Keratinocyte (primary cell): ENCODE measurements around the gene LGALS13. TPM values are rescaled to one million over a fixed set of nuclear protein-coding genes. Genes with fewer than 3 reads are reported as not detected.
A peak's percentile ranks its signal among the peaks of the same experiment; 100 is the strongest.

Experiments used
- DNase-seq: peaks from one replicate; pipeline ENCODE4 v3.0.0-alpha.2; 2011; ENCODE audit warnings: low read depth, missing footprints, low spot score
- FAIRE-seq: peaks from 2 replicates; lab custom pipeline; 2011; peaks lifted over from hg19 to GRCh38; lab: Jason Lieb, UNC
- H2AFZ ChIP-seq: 2 replicates; pipeline ENCODE4 v1.6.0; 2012; ENCODE audit warnings: low read length, control low read depth, inconsistent platforms; ENCODE audit not compliant: control insufficient read depth
- H3K27ac ChIP-seq: 2 replicates; pipeline ENCODE4 v1.5.1; 2011; ENCODE audit warnings: low read length; ENCODE audit not compliant: control insufficient read depth, insufficient read depth
- H3K27me3 ChIP-seq: 3 replicates; pipeline ENCODE4 v1.6.0; 2011; ENCODE audit warnings: low read length; ENCODE audit not compliant: control insufficient read depth, insufficient read depth; ENCODE audit errors: extremely low read depth
- H3K36me3 ChIP-seq, 2 experiments: 2 replicates in 1 of 2; 3 replicates in 1 of 2; pipeline ENCODE4 v1.5.1; 2011; ENCODE audit warnings: low read length in 2 of 2, mild to moderate bottlenecking in 1 of 2; ENCODE audit not compliant: control insufficient read depth in 2 of 2, insufficient read depth in 2 of 2; ENCODE audit errors: extremely low read depth in 1 of 2
- H3K4me1 ChIP-seq: 3 replicates; pipeline ENCODE4 v1.5.1; 2011; ENCODE audit warnings: low read length; ENCODE audit not compliant: control insufficient read depth, insufficient read depth; ENCODE audit errors: extremely low read depth
- H3K4me2 ChIP-seq: 3 replicates; pipeline ENCODE4 v1.6.0; 2011; ENCODE audit warnings: low read depth, low read length; ENCODE audit not compliant: control insufficient read depth, insufficient read depth; ENCODE audit errors: extremely low read depth
- H3K4me3 ChIP-seq, 3 experiments: fragments of 200-600 bp in 1 of 3; sonication (generic) in 1 of 3; 2 replicates in 2 of 3; 3 replicates in 1 of 3; pipeline ENCODE4 v1.5.1; 2011 to 2016; ENCODE audit warnings: low read length in 3 of 3, mild to moderate bottlenecking in 3 of 3, control low read depth in 2 of 3, inconsistent platforms in 1 of 3, low read depth in 1 of 3, mixed read lengths in 1 of 3, mixed run types in 1 of 3, moderate library complexity in 1 of 3; ENCODE audit not compliant: control insufficient read depth in 2 of 3, insufficient read depth in 2 of 3; ENCODE audit errors: extremely low read depth in 1 of 3
- H3K79me2 ChIP-seq: 2 replicates; pipeline ENCODE4 v1.6.0; 2012; ENCODE audit warnings: low read length; ENCODE audit not compliant: control insufficient read depth, insufficient read depth
- H3K9ac ChIP-seq: 3 replicates; pipeline ENCODE4 v1.6.0; 2011; ENCODE audit warnings: low read length; ENCODE audit not compliant: control insufficient read depth, insufficient read depth; ENCODE audit errors: extremely low read depth
- H3K9me1 ChIP-seq: 3 replicates; pipeline ENCODE4 v1.6.0; 2011; ENCODE audit warnings: low read length; ENCODE audit not compliant: control insufficient read depth, insufficient read depth; ENCODE audit errors: extremely low read depth
- H3K9me3 ChIP-seq: 2 replicates; pipeline ENCODE4 v1.5.1; 2012; ENCODE audit warnings: low read depth, low read length; ENCODE audit not compliant: control insufficient read depth
- H4K20me1 ChIP-seq: 3 replicates; pipeline ENCODE4 v1.6.0; 2011; ENCODE audit warnings: low read length; ENCODE audit not compliant: control insufficient read depth, insufficient read depth; ENCODE audit errors: extremely low read depth
- EZH2 ChIP-seq: IDR thresholded peaks from one replicate; pipeline ENCODE4 v1.6.1; 2012; ENCODE audit warnings: inconsistent platforms, mild to moderate bottlenecking, low read length, moderate library complexity
- dilution Hi-C: fragments of 300-500 bp; cut with MboI; formaldehyde crosslinking; loops from one replicate; pipeline ENCODE4 v1.7.0; 2020; ENCODE audit warnings: low sequenced_read_pairs; ENCODE audit not compliant: extremely low pct_ligation_motif_present
- polyA plus RNA-seq, 5 experiments: library from polyadenylated mRNA; depleted of rRNA in 3 of 5; stranded (reverse) in 3 of 5; stranded (forward) in 1 of 5; unstranded in 1 of 5; fragments of >200 nt; gene quantifications; 1 replicate in 1 of 5; 2 replicates in 3 of 5; 3 replicates in 1 of 5; pipeline versions ENCODE4 v1.2.1 to v1.2.3, GENCODE V29; 2011 to 2012; ENCODE audit warnings: missing spikeins in 2 of 5, low read depth in 1 of 5, low replicate concordance in 1 of 5
- TF ChIP-seq, protein P1 (sequence below), 3 experiments: IDR thresholded peaks in 1 of 3; conservative IDR thresholded peaks in 1 of 3; optimal IDR thresholded peaks in 1 of 3; 2 replicates in 2 of 3; 3 replicates in 1 of 3; pipeline versions ENCODE3 to v1.5.1; 2011; ENCODE audit warnings: low read length in 3 of 3, mild to moderate bottlenecking in 3 of 3, moderate library complexity in 2 of 3, control low read depth in 1 of 3, inconsistent platforms in 1 of 3; ENCODE audit not compliant: insufficient read depth in 2 of 3; ENCODE audit errors: extremely low read depth in 1 of 3

Gene LGALS13
- polyA plus RNA-seq, 1 donor (not counting 4 experiments of a cell fraction or from before 2014, with no cell fraction given) = not detected

DNA sequence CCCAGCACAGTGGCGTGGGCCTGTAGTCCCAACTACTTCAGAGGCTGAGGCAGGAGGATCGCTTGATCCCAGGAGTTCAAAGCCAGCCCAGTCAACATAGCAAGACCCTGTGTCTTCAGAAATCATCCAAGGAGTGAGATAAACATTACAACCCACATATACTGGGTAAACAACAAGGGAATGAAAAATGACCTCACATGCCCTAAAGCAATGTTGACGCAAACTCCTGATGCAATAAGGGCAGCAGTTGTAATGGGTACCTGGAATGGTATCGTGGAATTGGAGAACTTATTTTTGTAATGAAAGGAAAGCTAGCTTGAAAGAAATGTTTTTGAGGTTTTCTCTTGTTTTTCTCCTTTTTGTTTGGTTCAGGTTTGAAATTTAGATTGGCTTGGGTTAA is 28.9 kb downstream of the LGALS13 start:
- H3K27ac ChIP-seq = no peak overlapping the region
- no peak for DNase-seq
- H3K4me2 ChIP-seq = no peak overlapping the region

DNA sequence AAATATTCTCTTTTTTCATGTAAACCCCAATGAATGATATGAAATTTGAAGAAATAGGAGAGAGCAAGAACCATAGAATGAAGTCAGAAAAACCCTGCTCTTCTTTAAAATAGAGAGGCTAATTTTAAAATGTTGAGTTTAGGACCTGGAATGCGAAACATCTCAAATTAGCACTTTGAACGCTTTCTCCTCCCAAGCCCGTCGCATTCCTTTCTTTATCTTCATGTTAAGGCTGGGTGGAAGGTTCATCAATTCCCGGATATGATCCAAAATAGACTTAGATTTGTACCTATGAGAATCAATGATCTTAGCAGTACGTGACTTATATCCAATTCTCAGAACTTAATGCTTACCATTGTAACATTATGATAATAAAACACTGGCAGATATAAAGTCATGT is 29.3 kb downstream of the LGALS13 start:
- FAIRE-seq = peak; percentile 20
- Histone ChIP-seq H4K20me1 (no peaks in the 10 kb centered on the region), H3K27ac (no peak overlapping the region), H3K79me2 (no peaks in the 10 kb centered on the region), H3K36me3 (no peaks in the 10 kb centered on the region), H3K9me3 (no peaks in the 10 kb centered on the region), H3K9me1 (no peaks in the 10 kb centered on the region), H3K4me3 (no peak overlapping the region), H3K9ac (no peak overlapping the region), H3K4me2 (no peak overlapping the region), H2AFZ (no peak overlapping the region), H3K27me3 (no peaks in the 10 kb centered on the region), H3K4me1 (no peaks in the 10 kb centered on the region)
- dilution Hi-C loops = no loop called here
- TF ChIP-seq EZH2 = no peak
- TF ChIP-seq, protein P1, sequence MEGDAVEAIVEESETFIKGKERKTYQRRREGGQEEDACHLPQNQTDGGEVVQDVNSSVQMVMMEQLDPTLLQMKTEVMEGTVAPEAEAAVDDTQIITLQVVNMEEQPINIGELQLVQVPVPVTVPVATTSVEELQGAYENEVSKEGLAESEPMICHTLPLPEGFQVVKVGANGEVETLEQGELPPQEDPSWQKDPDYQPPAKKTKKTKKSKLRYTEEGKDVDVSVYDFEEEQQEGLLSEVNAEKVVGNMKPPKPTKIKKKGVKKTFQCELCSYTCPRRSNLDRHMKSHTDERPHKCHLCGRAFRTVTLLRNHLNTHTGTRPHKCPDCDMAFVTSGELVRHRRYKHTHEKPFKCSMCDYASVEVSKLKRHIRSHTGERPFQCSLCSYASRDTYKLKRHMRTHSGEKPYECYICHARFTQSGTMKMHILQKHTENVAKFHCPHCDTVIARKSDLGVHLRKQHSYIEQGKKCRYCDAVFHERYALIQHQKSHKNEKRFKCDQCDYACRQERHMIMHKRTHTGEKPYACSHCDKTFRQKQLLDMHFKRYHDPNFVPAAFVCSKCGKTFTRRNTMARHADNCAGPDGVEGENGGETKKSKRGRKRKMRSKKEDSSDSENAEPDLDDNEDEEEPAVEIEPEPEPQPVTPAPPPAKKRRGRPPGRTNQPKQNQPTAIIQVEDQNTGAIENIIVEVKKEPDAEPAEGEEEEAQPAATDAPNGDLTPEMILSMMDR (optimal IDR thresholded peaks at IDR 0.05 in 1 of 3, IDR thresholded peaks at IDR 0.05 in 1 of 3, conservative IDR thresholded peaks at IDR 0.05 in 1 of 3; ENCODE audit: extremely low read depth in 1 of 3, insufficient read depth in 2 of 3, low read length in 3 of 3) = no peak
- no peak for DNase-seq

More for the DNA sequence above, 28.9 kb downstream of the LGALS13 start:
- Histone ChIP-seq H3K9me3 (no peaks in the 10 kb centered on the region), H3K9me1 (no peaks in the 10 kb centered on the region), H3K4me3 (no peak overlapping the region), H3K36me3 (no peaks in the 10 kb centered on the region), H4K20me1 (no peaks in the 10 kb centered on the region), H3K9ac (no peak overlapping the region), H3K79me2 (no peaks in the 10 kb centered on the region), H2AFZ (no peak overlapping the region), H3K27me3 (no peaks in the 10 kb centered on the region), H3K4me1 (no peaks in the 10 kb centered on the region)
- dilution Hi-C loops = no loop called here
- no peak for FAIRE-seq
- TF ChIP-seq EZH2 = no peak
- TF ChIP-seq, protein P1 (optimal IDR thresholded peaks at IDR 0.05 in 1 of 3, IDR thresholded peaks at IDR 0.05 in 1 of 3, conservative IDR thresholded peaks at IDR 0.05 in 1 of 3; ENCODE audit: extremely low read depth in 1 of 3, insufficient read depth in 2 of 3, low read length in 3 of 3) = no peak
